ENCODE data around the gene MIDN. TPM values are rescaled to one million over a fixed set of nuclear protein-coding genes. Genes with fewer than 3 reads are reported as not detected.
"Not testable (repeated sequence)": the region's sequence is repeated elsewhere in the genome, so short reads cannot be mapped to it uniquely, and the experiment has no call there.

Gene MIDN
- total RNA-seq, 1 donor from 2014 or later: 117 TPM

- intact Hi-C loops (cut with DNase I): loop anchor here (5.0 kb wide), 1 partner anchor 303 kb away; no protein-coding TSS in a partner anchor
- ATAC-seq (peak; percentile 56), DNase-seq (ENCODE audit: low spot score) (peak; percentile 97)
Measured at GRCh38 chr19:1239796-1240737, 8.3 kb upstream of the MIDN start.

GRCh38 chr19:1240925-1241324, 7.5 kb upstream of the MIDN start:
- ATAC-seq (no peak), DNase-seq (ENCODE audit: low spot score) (no peak)
- intact Hi-C loops (cut with DNase I): no loop called here

GRCh38 chr19:1241417-1242095, 6.8 kb upstream of the MIDN start, which contains the start of gene ATP5F1D:
Gene ATP5F1D (plus strand): TSS chr19:1241751. CDS start chr19:1241851, 100 bp downstream.
- DNase-seq (ENCODE audit: low spot score): peak; percentile 97
- peak; percentile 78 for ATAC-seq
- intact Hi-C loops (cut with DNase I): no loop called here

GRCh38 chr19:1243768-1244692, 4.4 kb upstream of the MIDN start:
- intact Hi-C loops (cut with DNase I): loop anchor here (2.0 kb wide), 1 partner anchor 23 kb away; no protein-coding TSS in a partner anchor
- ATAC-seq (peak; percentile 58), DNase-seq (ENCODE audit: low spot score) (peak; percentile 92)

GRCh38 chr19:1244693-1245451, 3.5 kb upstream of the MIDN start:
- peak; percentile 83 for DNase-seq (ENCODE audit: low spot score)

GRCh38 chr19:1245494-1246264, 2.7 kb upstream of the MIDN start:
- intact Hi-C loops (cut with DNase I): loop anchor here (2.0 kb wide), 1 partner anchor 21 kb away; no protein-coding TSS in a partner anchor
- peak; percentile 4 for ATAC-seq
- no peak for DNase-seq (ENCODE audit: low spot score)

More at GRCh38 chr19:1244693-1245451, 3.5 kb upstream of the MIDN start:
- intact Hi-C loops (cut with DNase I): loop anchor here (2.0 kb wide), 1 partner anchor 22 kb away; no protein-coding TSS in a partner anchor
- ATAC-seq: peak; percentile 1

- DNase-seq (ENCODE audit: low spot score); intact Hi-C loops (cut with DNase I); ATAC-seq: not testable (repeated sequence)
Measured at GRCh38 chr19:1246265-1247087, 1.9 kb upstream of the MIDN start.

GRCh38 chr19:1247748-1248138, 640 bp upstream of the MIDN start:
- intact Hi-C loops (cut with DNase I): no loop called here

GRCh38 chr19:1248786-1249297, 459 bp downstream of the MIDN start:
- ATAC-seq: peak; percentile 9
- peak; percentile 92 for DNase-seq (ENCODE audit: low spot score)
- intact Hi-C loops (cut with DNase I): no loop called here

More at GRCh38 chr19:1247748-1248138, 640 bp upstream of the MIDN start:
- ATAC-seq: no peak
- no peak for DNase-seq (ENCODE audit: low spot score)

GRCh38 chr19:1249298-1249989, 1.1 kb downstream of the MIDN start:
- ATAC-seq (peak; percentile 16), DNase-seq (ENCODE audit: low spot score) (peak; percentile 96)
- intact Hi-C loops (cut with DNase I): no loop called here

GRCh38 chr19:1249990-1250436, 1.6 kb downstream of the MIDN start:
- no peak for DNase-seq (ENCODE audit: low spot score)
- no peak for ATAC-seq
- intact Hi-C loops (cut with DNase I): no loop called here

- DNase-seq (ENCODE audit: low spot score) (peak; percentile 79), ATAC-seq (no peak)
- intact Hi-C loops (cut with DNase I): no loop called here
Measured at GRCh38 chr19:1250437-1251260, 2.3 kb downstream of the MIDN start.

GRCh38 chr19:1251330-1252220, 3.2 kb downstream of the MIDN start:
- intact Hi-C loops (cut with DNase I): no loop called here
- DNase-seq (ENCODE audit: low spot score) (peak; percentile 88), ATAC-seq (peak; percentile 4)
